SU-DHL-6 (cell line): ENCODE results near the gene SDCCAG8.

Source experiments
- H2AFZ ChIP-seq: fragments of 200-600 bp; sonication (generic); 2 replicates; pipeline ENCODE4 v1.6.1; 2014; ENCODE audit warnings: low read depth, mild to moderate bottlenecking, moderate library complexity, mixed read lengths, antibody characterized with exemption, low read length; ENCODE audit not compliant: severe bottlenecking
- H3F3A ChIP-seq: fragments of 200-600 bp; shearing (Covaris generic); 2 replicates; pipeline ENCODE4 v1.6.0; 2016; ENCODE audit warnings: antibody characterized with exemption, mild to moderate bottlenecking; ENCODE audit not compliant: insufficient read depth
- H3K27ac ChIP-seq: fragments of 200-600 bp; sonication (generic); 2 replicates; pipeline ENCODE4 v1.5.1; 2016; ENCODE audit warnings: low read depth, mild to moderate bottlenecking, low read length, moderate library complexity, mixed read lengths
- H3K27me3 ChIP-seq: fragments of 200-600 bp; sonication (generic), shearing (Covaris generic); 2 replicates; pipeline ENCODE4 v1.6.0; 2014; ENCODE audit warnings: mild to moderate bottlenecking, low read length
- H3K36me3 ChIP-seq: fragments of 200-600 bp; sonication (generic); 2 replicates; pipeline ENCODE4 v1.6.1; 2014; ENCODE audit warnings: mild to moderate bottlenecking, low read length, mixed read lengths
- H3K4me2 ChIP-seq: fragments of 300-600, 200-600 bp; shearing (Covaris generic), sonication (generic); 2 replicates; pipeline ENCODE4 v1.6.0; 2014; ENCODE audit warnings: low read length, low read depth, mild to moderate bottlenecking; ENCODE audit not compliant: poor library complexity, severe bottlenecking
- H3K4me3 ChIP-seq: fragments of 200-600 bp; sonication (generic); 2 replicates; pipeline ENCODE4 v1.5.1; 2014; ENCODE audit warnings: antibody characterized with exemption, low read length, mild to moderate bottlenecking, mixed read lengths; ENCODE audit not compliant: insufficient read depth, poor library complexity, severe bottlenecking
- H3K79me2 ChIP-seq: fragments of 200-600 bp; sonication (generic); 2 replicates; pipeline ENCODE4 v1.6.1; 2014; ENCODE audit warnings: mild to moderate bottlenecking, low read length, moderate library complexity; ENCODE audit not compliant: insufficient read depth
- H3K9ac ChIP-seq: fragments of 200-600 bp; sonication (generic); 2 replicates; pipeline ENCODE4 v1.7.0; 2014; ENCODE audit warnings: mild to moderate bottlenecking, low read length
- H3K9me2 ChIP-seq: fragments of 200-600 bp; sonication (generic); replicated peaks from 2 replicates; pipeline ENCODE4 v1.6.1; 2014; ENCODE audit warnings: low read length; ENCODE audit not compliant: insufficient read depth
- H3K9me3 ChIP-seq: fragments of 200-600 bp; sonication (generic); 2 replicates; pipeline ENCODE4 v1.6.1; 2014; ENCODE audit warnings: low read length, mixed read lengths; ENCODE audit not compliant: insufficient read depth
- H4K20me1 ChIP-seq: fragments of 200-600 bp; sonication (generic); 2 replicates; pipeline ENCODE4 v1.6.1; 2014; ENCODE audit warnings: low read depth, mild to moderate bottlenecking, antibody characterized with exemption, low read length, moderate library complexity, mixed read lengths
- CTCF ChIP-seq: fragments of 200-600 bp; sonication (generic); IDR thresholded peaks from one replicate; pipeline ENCODE4 v1.5.1; 2017; ENCODE audit warnings: antibody characterized with exemption, mild to moderate bottlenecking, low read length, moderate library complexity; ENCODE audit not compliant: insufficient read depth, poor library complexity, severe bottlenecking
- EZH2phosphoT487 ChIP-seq: fragments of 200-600 bp; sonication (generic), shearing (Covaris generic); conservative IDR thresholded peaks from 2 replicates; pipeline ENCODE4 v1.6.1; 2018; ENCODE audit warnings: mild to moderate bottlenecking, antibody characterized with exemption, low read length, moderate library complexity, mixed read lengths

Gene SDCCAG8

GRCh38 chr1:243233908-243234307, 21.9 kb upstream of the SDCCAG8 start:
- H3F3A ChIP-seq, result peaks cover 3% of the 10 kb centered on the region; the same call in 1 of the 2 replicates
- peaks cover 96% of the 10 kb centered on the region for H3K79me2 ChIP-seq
- H3K4me2 ChIP-seq, result no peak overlapping the region
- H3K27me3 ChIP-seq, result no peaks in the 10 kb centered on the region
- H3K36me3 ChIP-seq, result peaks cover 58% of the 10 kb centered on the region
- peaks cover 33% of the 10 kb centered on the region for H3K9me3 ChIP-seq
- H3K9me2 ChIP-seq, result no peaks in the 10 kb centered on the region
- no peak overlapping the region for H3K4me3 ChIP-seq
- no peak overlapping the region for H3K9ac ChIP-seq
- H4K20me1 ChIP-seq, result no peaks in the 10 kb centered on the region; the same call in 1 of the 2 replicates
- H3K27ac ChIP-seq, result no peak overlapping the region
- TF ChIP-seq CTCF (no peak), EZH2phosphoT487 (no peak)
- no peak overlapping the region for H2AFZ ChIP-seq

- H3K9me3 ChIP-seq, result peaks cover 27% of the 10 kb centered on the region
- no peak overlapping the region for H3K27ac ChIP-seq
- H3K9ac ChIP-seq, result no peak overlapping the region
- no peak overlapping the region for H2AFZ ChIP-seq
- peaks cover 3% of the 10 kb centered on the region; the same call in 1 of the 2 replicates for H3F3A ChIP-seq
- no peaks in the 10 kb centered on the region; the same call in 1 of the 2 replicates for H4K20me1 ChIP-seq
- TF ChIP-seq CTCF, result no peak
- TF ChIP-seq EZH2phosphoT487, result no peak
- H3K36me3 ChIP-seq, result peaks cover 48% of the 10 kb centered on the region
- H3K9me2 ChIP-seq, result no peaks in the 10 kb centered on the region
- H3K4me2 ChIP-seq, result no peak overlapping the region
- H3K27me3 ChIP-seq, result no peaks in the 10 kb centered on the region
- H3K4me3 ChIP-seq, result no peak overlapping the region
- H3K79me2 ChIP-seq, result peaks cover 96% of the 10 kb centered on the region
Observed at GRCh38 chr1:243234978-243235647, 20.7 kb upstream of the SDCCAG8 start.

GRCh38 chr1:243236604-243237252, 19.1 kb upstream of the SDCCAG8 start:
- Histone ChIP-seq H3K4me2 (no peak overlapping the region), H3K79me2 (peaks cover 97% of the 10 kb centered on the region), H3K4me3 (no peak overlapping the region), H4K20me1 (no peaks in the 10 kb centered on the region; the same call in 1 of the 2 replicates), H3F3A (no peaks in the 10 kb centered on the region), H3K9me3 (peaks cover 13% of the 10 kb centered on the region; the same call in 1 of the 2 replicates), H3K27me3 (no peaks in the 10 kb centered on the region), H3K27ac (no peak overlapping the region), H2AFZ (no peak overlapping the region), H3K36me3 (peaks cover 34% of the 10 kb centered on the region), H3K9me2 (no peaks in the 10 kb centered on the region), H3K9ac (no peak overlapping the region)
- TF ChIP-seq CTCF (no peak), EZH2phosphoT487 (no peak)
